Measurements from ENCODE around the gene HLA-E. TPM values are rescaled to one million over a fixed set of nuclear protein-coding genes. Genes with fewer than 3 reads are reported as not detected.
A peak's percentile ranks its signal among the peaks of the same experiment; 100 is the strongest.

Gene HLA-E
- total and polyA plus RNA-seq, 2 of the 13 experiments (the other 11 are each of a cell fraction or from before 2014, with no cell fraction given), result 45.2 to 90.4 TPM

DNA sequence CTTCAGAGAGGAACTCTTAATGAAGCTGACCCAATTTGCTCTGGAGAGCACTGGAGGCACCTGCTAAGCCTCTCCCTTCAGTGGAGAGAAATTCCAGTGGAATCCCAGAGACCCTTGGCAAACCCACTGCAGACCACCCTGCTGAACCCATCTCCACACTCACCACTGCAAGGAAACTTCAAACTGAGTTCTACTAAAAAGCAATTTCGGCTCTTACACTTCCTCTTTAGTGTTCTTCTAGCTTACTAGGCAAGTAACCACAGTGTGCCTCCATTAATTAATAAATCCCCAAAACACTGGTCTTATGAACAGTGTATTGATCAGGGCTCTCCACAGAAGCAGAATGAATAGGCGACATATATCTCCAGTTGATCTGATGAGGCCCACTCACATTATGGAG is 43.0 kb upstream of the HLA-E start:
- H3K27me3 ChIP-seq (ENCODE audit: control insufficient read depth in 1 of 2, insufficient read depth in 2 of 2, low read length in 2 of 2), result peaks cover 15 to 53% of the 10 kb centered on the region in 2 experiments; a peak in 4 of 5 replicates
- H2AFZ ChIP-seq (ENCODE audit: low read length), result no peak overlapping the region
- no peaks in the 10 kb centered on the region for H3K36me3 ChIP-seq (replicated peaks in 1 of 2; ENCODE audit: control insufficient read depth in 1 of 2, insufficient read depth in 2 of 2, low read length in 2 of 2)
- 2% methylated on average over 2 of the region's 2 CpGs for WGBS (ENCODE audit: low lambda C conversion rate)
- H4K20me1 ChIP-seq (ENCODE audit: insufficient read depth, low read length), result no peaks in the 10 kb centered on the region; the same call in 1 of the 2 replicates
- DNase-seq (ENCODE audit: low spot score) (no peak), ATAC-seq (no peak), FAIRE-seq (no peak)
- no TSS peak for BruUV-seq (replicated peaks)
- intact Hi-C loops (cut with micrococcal nuclease; ENCODE audit: unreplicated experiment) (loop anchor here (5.0 kb wide), 1 partner anchor 1141 kb away; the partner anchor contains the start of gene LST1), in situ Hi-C loops (cut with HindIII; ENCODE audit: extremely low pct_ligation_motif_present, low pct_unique_long_range_greater_than_20kb) (no loop called here)
- H3K79me2 ChIP-seq (ENCODE audit: insufficient read depth, low read length), result no peaks in the 10 kb centered on the region
- H3K4me1 ChIP-seq (ENCODE audit: insufficient read depth, low read length), result peaks cover 9% of the 10 kb centered on the region
- H3K4me3 ChIP-seq (replicated peaks in 1 of 3; ENCODE audit: insufficient read depth in 1 of 3, low read depth in 2 of 3, low read length in 3 of 3), result no peak overlapping the region
- no peak overlapping the region for H3K4me2 ChIP-seq (ENCODE audit: low read depth, low read length)
- no peaks in the 10 kb centered on the region for H3K9me3 ChIP-seq (ENCODE audit: low read length)
- no peak overlapping the region for H3K9ac ChIP-seq (ENCODE audit: insufficient read depth, low read depth, low read length)
- TF ChIP-seq ONECUT2 (CRISPR knock-in tag; IDR thresholded peaks at IDR 0.05), result no peak
- TF ChIP-seq PPARG (CRISPR knock-in tag; conservative IDR thresholded peaks at IDR 0.05), result no peak
- CTCF ChIA-PET (ENCODE audit: low intra/inter-chr PET ratio, low total read pairs), result no interaction called here
- H3K27ac ChIP-seq (ENCODE audit: extremely low read length, insufficient read depth, low read length), result no peak overlapping the region
- POLR2A ChIA-PET, result no interaction called here

DNA sequence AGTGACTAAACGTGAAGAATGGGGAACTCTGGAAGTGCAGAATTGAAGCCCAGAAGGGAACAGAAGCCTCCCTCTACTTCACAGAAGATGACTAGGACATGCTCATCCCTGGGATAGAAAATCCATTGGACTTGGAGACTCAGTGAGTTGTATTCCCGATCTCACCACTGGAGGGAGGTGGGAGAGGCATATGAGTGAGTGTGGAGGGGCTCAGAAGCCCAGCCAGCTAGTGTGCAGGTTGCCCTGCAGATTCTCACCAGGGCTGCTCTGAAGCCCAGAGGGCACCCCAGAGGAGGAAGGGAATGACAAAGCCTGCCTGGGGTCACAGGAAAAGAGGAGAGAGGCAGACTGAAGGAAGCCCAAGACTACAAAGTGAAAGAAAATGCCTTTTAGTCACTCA is 42.1 kb upstream of the HLA-E start:
- Histone ChIP-seq H3K27ac (ENCODE audit: extremely low read length, insufficient read depth, low read length) (no peak overlapping the region), H3K4me1 (ENCODE audit: insufficient read depth, low read length) (peaks cover 17% of the 10 kb centered on the region), H3K4me3 (replicated peaks in 1 of 3; ENCODE audit: insufficient read depth in 1 of 3, low read depth in 2 of 3, low read length in 3 of 3) (no peak overlapping the region), H3K4me2 (ENCODE audit: low read depth, low read length) (no peak overlapping the region), H3K27me3 (ENCODE audit: control insufficient read depth in 1 of 2, insufficient read depth in 2 of 2, low read length in 2 of 2) (peaks cover 17 to 63% of the 10 kb centered on the region in 2 experiments; a peak in 4 of 5 replicates), H3K36me3 (replicated peaks in 1 of 2; ENCODE audit: control insufficient read depth in 1 of 2, insufficient read depth in 2 of 2, low read length in 2 of 2) (no peaks in the 10 kb centered on the region), H3K9me3 (ENCODE audit: low read length) (no peaks in the 10 kb centered on the region), H3K9ac (ENCODE audit: insufficient read depth, low read depth, low read length) (no peak overlapping the region), H3K79me2 (ENCODE audit: insufficient read depth, low read length) (no peaks in the 10 kb centered on the region), H2AFZ (ENCODE audit: low read length) (no peak overlapping the region), H4K20me1 (ENCODE audit: insufficient read depth, low read length) (no peaks in the 10 kb centered on the region; the same call in 1 of the 2 replicates)
- ATAC-seq, result peak; percentile 79
- in situ Hi-C loops (cut with HindIII; ENCODE audit: extremely low pct_ligation_motif_present, low pct_unique_long_range_greater_than_20kb) (no loop called here), intact Hi-C loops (cut with micrococcal nuclease; ENCODE audit: unreplicated experiment) (loop anchor here (5.0 kb wide), 1 partner anchor 1140 kb away; the partner anchor contains the start of gene LST1)
- ChIA-PET POLR2A (no interaction called here), CTCF (ENCODE audit: low intra/inter-chr PET ratio, low total read pairs) (no interaction called here)
- WGBS (ENCODE audit: low lambda C conversion rate), result 0% methylated on average over 2 of the region's 2 CpGs
- BruUV-seq (replicated peaks), result no TSS peak
- DNase-seq (ENCODE audit: low spot score), result peak; percentile 47
- FAIRE-seq, result no peak
- no peak for TF ChIP-seq ZIK1 (CRISPR knock-in tag; IDR thresholded peaks at IDR 0.05; ENCODE audit: borderline replicate concordance, low read depth)
- TF ChIP-seq, protein P1, sequence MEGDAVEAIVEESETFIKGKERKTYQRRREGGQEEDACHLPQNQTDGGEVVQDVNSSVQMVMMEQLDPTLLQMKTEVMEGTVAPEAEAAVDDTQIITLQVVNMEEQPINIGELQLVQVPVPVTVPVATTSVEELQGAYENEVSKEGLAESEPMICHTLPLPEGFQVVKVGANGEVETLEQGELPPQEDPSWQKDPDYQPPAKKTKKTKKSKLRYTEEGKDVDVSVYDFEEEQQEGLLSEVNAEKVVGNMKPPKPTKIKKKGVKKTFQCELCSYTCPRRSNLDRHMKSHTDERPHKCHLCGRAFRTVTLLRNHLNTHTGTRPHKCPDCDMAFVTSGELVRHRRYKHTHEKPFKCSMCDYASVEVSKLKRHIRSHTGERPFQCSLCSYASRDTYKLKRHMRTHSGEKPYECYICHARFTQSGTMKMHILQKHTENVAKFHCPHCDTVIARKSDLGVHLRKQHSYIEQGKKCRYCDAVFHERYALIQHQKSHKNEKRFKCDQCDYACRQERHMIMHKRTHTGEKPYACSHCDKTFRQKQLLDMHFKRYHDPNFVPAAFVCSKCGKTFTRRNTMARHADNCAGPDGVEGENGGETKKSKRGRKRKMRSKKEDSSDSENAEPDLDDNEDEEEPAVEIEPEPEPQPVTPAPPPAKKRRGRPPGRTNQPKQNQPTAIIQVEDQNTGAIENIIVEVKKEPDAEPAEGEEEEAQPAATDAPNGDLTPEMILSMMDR (CRISPR knock-in tag; IDR thresholded peaks at IDR 0.05), result peak; percentile 45
- TF ChIP-seq, protein P2, sequence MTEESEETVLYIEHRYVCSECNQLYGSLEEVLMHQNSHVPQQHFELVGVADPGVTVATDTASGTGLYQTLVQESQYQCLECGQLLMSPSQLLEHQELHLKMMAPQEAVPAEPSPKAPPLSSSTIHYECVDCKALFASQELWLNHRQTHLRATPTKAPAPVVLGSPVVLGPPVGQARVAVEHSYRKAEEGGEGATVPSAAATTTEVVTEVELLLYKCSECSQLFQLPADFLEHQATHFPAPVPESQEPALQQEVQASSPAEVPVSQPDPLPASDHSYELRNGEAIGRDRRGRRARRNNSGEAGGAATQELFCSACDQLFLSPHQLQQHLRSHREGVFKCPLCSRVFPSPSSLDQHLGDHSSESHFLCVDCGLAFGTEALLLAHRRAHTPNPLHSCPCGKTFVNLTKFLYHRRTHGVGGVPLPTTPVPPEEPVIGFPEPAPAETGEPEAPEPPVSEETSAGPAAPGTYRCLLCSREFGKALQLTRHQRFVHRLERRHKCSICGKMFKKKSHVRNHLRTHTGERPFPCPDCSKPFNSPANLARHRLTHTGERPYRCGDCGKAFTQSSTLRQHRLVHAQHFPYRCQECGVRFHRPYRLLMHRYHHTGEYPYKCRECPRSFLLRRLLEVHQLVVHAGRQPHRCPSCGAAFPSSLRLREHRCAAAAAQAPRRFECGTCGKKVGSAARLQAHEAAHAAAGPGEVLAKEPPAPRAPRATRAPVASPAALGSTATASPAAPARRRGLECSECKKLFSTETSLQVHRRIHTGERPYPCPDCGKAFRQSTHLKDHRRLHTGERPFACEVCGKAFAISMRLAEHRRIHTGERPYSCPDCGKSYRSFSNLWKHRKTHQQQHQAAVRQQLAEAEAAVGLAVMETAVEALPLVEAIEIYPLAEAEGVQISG (CRISPR knock-in tag; IDR thresholded peaks at IDR 0.05), result no peak
